Suprapubic skin (tissue), 4 donors: Measurements from ENCODE around the gene CAMLG. TPM values are rescaled to one million over a fixed set of nuclear protein-coding genes. Genes with fewer than 3 reads are reported as not detected.
A peak's percentile ranks its signal among the peaks of the same experiment; 100 is the strongest.
"Not testable (repeated sequence)": the region's sequence is repeated elsewhere in the genome, so short reads cannot be mapped to it uniquely, and the experiment has no call there.

Source experiments
- DNase-seq, 2 donors: peaks; one replicate each; pipeline ENCODE4 v3.0.0-alpha.2; 2019; ENCODE audit warnings: low spot score in 2 of 2
- H3K27ac ChIP-seq: fragments of 200-600 bp; sonication (generic); one replicate; pipeline ENCODE4 v1.5.1; 2019
- H3K27me3 ChIP-seq: fragments of 200-600 bp; sonication (generic); one replicate; pipeline ENCODE4 v1.5.1; 2019
- H3K36me3 ChIP-seq: fragments of 200-600 bp; sonication (generic); one replicate; pipeline ENCODE4 v1.5.1; 2019
- H3K4me1 ChIP-seq: fragments of 200-600 bp; sonication (generic); one replicate; pipeline ENCODE4 v1.5.1; 2019
- H3K4me3 ChIP-seq: fragments of 200-600 bp; sonication (generic); one replicate; pipeline ENCODE4 v1.5.1; 2019; ENCODE audit warnings: mild to moderate bottlenecking
- H3K9me3 ChIP-seq: fragments of 200-600 bp; sonication (generic); one replicate; pipeline ENCODE4 v1.5.1; 2019
- EP300 ChIP-seq: sonication (generic); formaldehyde crosslinking; IDR thresholded peaks from one replicate; pipeline ENCODE4 v1.6.1; 2017; ENCODE audit warnings: antibody characterized with exemption
- POLR2A ChIP-seq, 2 donors: fragments of 450-650 bp; IDR thresholded peaks; one replicate each; pipeline ENCODE4 v1.6.1; 2017; ENCODE audit warnings: antibody characterized with exemption in 2 of 2, mild to moderate bottlenecking in 2 of 2, moderate library complexity in 2 of 2
- POLR2AphosphoS5 ChIP-seq, 3 donors: sonication (generic); formaldehyde crosslinking; IDR thresholded peaks; one replicate each; pipeline ENCODE4 v1.6.1; 2017; ENCODE audit warnings: antibody characterized with exemption in 3 of 3
- WGBS: methylation state at CpG from one replicate; pipeline ENCODE4 v1.1.5; 2018; 5-methylcytosine and 5-hydroxymethylcytosine counted together
- total RNA-seq, 4 donors: library from RNA; depleted of rRNA; stranded (reverse); fragments of >200 nt; gene quantifications; one replicate each; pipeline ENCODE4 v1.1.0, GENCODE V29; 2016
- TF ChIP-seq, protein P1 (sequence below), 2 donors: fragments of 200-600 bp in 1 of 2; fragments of 450-650 bp in 1 of 2; sonication (generic) in 1 of 2; IDR thresholded peaks; one replicate each; pipeline ENCODE4 v1.5.1; 2016 to 2019; ENCODE audit warnings: antibody characterized with exemption in 2 of 2, mild to moderate bottlenecking in 1 of 2, moderate library complexity in 1 of 2

The CAMLG gene
- total RNA-seq, 4 donors from 2014 or later = 24.1 to 27.6 (median 25.9) TPM

DNA sequence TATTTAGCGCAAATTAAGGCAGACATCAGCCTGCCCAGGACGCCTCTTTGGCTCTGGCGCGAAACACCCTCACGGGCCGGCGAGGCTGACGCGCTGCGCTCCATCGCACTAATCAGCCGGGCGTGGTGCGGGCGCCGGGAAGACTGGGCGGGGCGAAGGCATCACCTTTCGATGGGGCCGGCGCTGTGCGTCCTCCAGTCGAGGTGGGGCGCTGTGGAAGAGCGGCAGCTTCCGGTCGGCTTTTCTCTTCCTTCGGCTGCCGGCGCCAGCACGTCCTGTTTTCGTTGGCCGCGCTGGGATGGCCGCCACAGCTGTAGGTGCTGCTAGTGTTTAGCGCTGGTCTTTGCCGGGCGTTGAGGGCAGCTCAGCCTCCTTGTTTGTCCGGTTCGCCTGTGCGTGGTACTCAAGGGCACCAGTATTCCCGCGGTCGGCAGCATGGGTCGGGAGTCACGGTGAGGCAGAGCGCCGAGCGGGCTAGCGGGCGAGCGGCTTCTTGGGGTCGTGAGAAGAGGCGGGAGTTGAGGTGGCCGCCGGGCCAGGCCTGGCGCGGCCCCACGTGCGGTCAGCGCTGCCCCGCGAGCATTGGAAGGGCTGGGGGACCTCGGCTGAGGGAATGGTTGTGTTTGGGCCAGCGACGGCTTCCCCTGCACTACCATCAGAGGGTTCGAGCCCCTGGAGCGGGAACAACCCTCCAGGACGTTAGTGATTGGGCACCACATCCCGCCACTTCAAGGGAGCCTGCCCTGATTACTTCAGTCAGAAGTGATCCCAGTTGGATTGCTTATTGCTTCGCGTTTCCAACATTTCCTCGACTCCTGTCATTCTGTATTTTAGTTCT, 20.4 kb downstream of the CAMLG start, which contains the start of gene DDX46:
Gene DDX46, plus strand, starts transcription at position 276 of the 838 bp plus-strand sequence. Its CDS starts 160 bp downstream, at position 436.
- peak; percentile 96 for DNase-seq
- Histone ChIP-seq H3K9me3 (no peaks in the 10 kb centered on the region), H3K4me1 (peaks cover 22% of the 10 kb centered on the region), H3K27me3 (no peaks in the 10 kb centered on the region), H3K27ac (peak within 1 kb of the TSS; percentile 82), H3K36me3 (peaks cover 2% of the 10 kb centered on the region), H3K4me3 (peak within 1 kb of the TSS; percentile 95)
- 0% methylated on average over 38 of the region's 73 CpGs for WGBS
- peak in 2 of 3 donors; percentile 61 to 76 for TF ChIP-seq POLR2AphosphoS5 (IDR thresholded peaks at IDR 0.05)
- no peak for TF ChIP-seq EP300
- TF ChIP-seq, protein P1, sequence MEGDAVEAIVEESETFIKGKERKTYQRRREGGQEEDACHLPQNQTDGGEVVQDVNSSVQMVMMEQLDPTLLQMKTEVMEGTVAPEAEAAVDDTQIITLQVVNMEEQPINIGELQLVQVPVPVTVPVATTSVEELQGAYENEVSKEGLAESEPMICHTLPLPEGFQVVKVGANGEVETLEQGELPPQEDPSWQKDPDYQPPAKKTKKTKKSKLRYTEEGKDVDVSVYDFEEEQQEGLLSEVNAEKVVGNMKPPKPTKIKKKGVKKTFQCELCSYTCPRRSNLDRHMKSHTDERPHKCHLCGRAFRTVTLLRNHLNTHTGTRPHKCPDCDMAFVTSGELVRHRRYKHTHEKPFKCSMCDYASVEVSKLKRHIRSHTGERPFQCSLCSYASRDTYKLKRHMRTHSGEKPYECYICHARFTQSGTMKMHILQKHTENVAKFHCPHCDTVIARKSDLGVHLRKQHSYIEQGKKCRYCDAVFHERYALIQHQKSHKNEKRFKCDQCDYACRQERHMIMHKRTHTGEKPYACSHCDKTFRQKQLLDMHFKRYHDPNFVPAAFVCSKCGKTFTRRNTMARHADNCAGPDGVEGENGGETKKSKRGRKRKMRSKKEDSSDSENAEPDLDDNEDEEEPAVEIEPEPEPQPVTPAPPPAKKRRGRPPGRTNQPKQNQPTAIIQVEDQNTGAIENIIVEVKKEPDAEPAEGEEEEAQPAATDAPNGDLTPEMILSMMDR (IDR thresholded peaks at IDR 0.05) = peak in 1 of 2 donors; percentile 84
- TF ChIP-seq POLR2A (IDR thresholded peaks at IDR 0.05) = peak in 1 of 2 donors; percentile 69

DNA sequence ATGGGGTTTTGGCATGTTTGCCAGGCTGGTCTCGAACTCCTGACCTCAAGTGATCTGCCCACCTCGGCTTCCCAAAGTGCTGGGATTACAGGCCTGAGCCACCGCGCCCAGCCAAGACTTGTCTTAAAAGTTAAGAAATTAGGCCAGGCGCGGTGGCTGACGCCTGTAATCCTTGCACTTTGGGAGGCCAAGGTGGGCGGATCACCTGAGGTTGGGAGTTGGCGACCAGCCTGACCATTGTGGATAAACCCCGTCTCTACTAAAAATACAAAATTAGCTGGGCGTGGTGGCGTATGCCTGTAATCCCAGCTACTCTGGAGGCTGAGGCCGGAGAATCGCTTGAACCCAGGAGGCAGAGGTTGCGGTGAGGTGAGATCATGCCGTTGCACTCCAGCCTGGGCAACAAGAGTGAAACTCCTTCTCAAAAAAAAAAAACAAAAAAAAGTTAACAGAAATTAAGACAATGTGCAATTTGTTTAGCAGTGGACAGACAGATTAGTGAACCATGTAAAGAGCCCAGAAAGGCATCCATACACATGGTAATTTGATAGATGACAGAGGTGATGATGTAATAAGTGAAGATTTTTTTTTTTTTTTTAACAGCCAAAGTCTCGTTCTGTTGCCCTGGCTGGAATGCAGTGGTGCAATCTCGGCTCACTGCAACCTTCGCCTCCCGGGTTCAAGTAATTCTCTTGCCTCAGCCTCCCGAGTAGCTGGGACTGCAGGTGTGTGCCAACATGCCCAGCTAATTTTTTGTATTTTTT, 29.4 kb downstream of the CAMLG start:
- peaks cover 87% of the 10 kb centered on the region for H3K36me3 ChIP-seq
- not testable (repeated sequence) for DNase-seq, H3K27ac ChIP-seq, H3K4me1 ChIP-seq, H3K27me3 ChIP-seq, H3K4me3 ChIP-seq, H3K9me3 ChIP-seq
- WGBS = 96% methylated on average over 21 of the region's 21 CpGs

DNA sequence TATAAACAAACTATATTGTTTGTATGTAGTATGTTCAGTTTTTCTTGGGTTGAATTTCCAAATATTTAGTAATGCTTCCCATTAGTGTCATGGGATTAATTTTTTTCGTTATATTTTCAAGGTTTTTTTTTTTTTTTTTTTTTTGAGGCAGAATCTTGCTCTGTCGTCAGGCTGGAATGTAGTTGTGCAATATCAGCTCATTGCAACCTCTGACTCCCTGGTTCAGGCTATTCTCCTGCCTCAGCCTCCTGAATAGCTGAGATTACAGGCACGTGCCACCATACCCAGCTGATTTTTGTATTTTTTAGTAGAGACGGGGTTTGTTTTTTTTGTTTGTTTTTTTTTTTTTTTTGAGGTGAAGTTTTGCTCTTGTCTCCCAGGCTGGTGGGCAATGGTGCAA, 30.9 kb downstream of the CAMLG start:
- peaks cover 95% of the 10 kb centered on the region for H3K36me3 ChIP-seq
- no peaks in the 10 kb centered on the region for H3K9me3 ChIP-seq
- 70% methylated on average over 4 of the region's 4 CpGs for WGBS
- no peak overlapping the region for H3K4me3 ChIP-seq
- TF ChIP-seq POLR2AphosphoS5 (IDR thresholded peaks at IDR 0.05) (no peak), EP300 (no peak), POLR2A (IDR thresholded peaks at IDR 0.05) (no peak)
- TF ChIP-seq, protein P1 (IDR thresholded peaks at IDR 0.05) = no peak
- DNase-seq = no peak
- H3K27ac ChIP-seq = no peak overlapping the region
- no peaks in the 10 kb centered on the region for H3K4me1 ChIP-seq
- H3K27me3 ChIP-seq = no peaks in the 10 kb centered on the region

DNA sequence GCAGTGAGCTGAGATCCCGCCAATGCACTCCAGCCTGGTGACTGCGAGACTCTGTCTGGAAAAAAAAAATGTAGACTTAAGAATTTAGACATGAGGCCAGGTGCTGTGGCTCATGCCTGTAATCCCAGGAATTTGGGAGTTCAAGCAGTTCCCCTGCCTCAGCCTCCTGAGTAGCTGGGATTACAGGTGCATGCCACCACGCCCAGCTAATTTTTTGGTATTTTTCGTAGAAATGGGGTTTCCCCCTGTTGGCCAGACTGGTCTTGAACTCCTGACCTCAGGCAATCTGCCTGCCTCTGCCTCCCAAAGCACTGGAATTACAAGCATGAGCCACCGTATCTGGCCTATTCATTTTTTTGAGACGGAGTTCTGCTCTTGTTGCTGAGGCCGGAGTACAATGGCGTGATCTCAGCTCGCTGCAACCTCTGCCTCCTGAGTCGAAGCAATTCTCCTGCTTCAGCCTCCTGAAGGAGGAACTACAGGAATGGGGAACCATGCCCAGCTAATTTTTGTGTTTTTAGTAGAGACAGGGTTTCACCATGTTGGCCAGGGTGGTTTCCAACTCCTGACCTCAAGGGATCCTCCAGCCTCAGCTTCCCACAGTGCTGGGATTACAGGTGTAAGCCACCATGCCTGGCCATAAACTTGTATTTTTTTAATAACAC, 34.2 kb downstream of the CAMLG start:
- H3K4me3 ChIP-seq = no peak overlapping the region
- H3K9me3 ChIP-seq = no peaks in the 10 kb centered on the region
- TF ChIP-seq POLR2AphosphoS5 (IDR thresholded peaks at IDR 0.05) = no peak
- no peak for TF ChIP-seq EP300
- TF ChIP-seq POLR2A (IDR thresholded peaks at IDR 0.05) = no peak
- no peaks in the 10 kb centered on the region for H3K4me1 ChIP-seq
- WGBS = 91% methylated on average over 10 of the region's 10 CpGs
- peaks cover 94% of the 10 kb centered on the region for H3K36me3 ChIP-seq
- H3K27me3 ChIP-seq = no peaks in the 10 kb centered on the region
- H3K27ac ChIP-seq = no peak overlapping the region
- no peak for DNase-seq

DNA sequence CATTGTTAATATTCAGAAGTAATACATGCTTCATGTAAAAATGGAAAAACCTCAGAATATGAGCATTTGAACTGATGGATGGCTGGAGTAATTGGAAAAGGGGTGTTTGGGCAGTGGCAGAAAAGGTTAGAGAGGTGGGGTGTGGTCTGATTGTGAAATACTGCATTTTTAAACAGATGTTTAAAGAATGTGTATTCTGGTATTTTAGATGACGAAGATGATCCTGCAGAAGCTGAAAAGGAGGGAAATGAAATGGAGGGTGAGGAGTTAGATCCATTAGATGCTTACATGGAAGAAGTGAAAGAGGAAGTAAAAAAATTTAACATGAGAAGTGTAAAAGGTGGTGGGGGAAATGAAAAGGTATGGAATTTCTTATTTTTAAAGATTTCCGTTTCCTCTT, 39.0 kb downstream of the CAMLG start:
- 93% methylated on average over 2 of the region's 2 CpGs for WGBS
- H3K36me3 ChIP-seq = peaks cover 96% of the 10 kb centered on the region
- no peaks in the 10 kb centered on the region for H3K9me3 ChIP-seq
- TF ChIP-seq EP300 (no peak), POLR2AphosphoS5 (IDR thresholded peaks at IDR 0.05) (no peak), POLR2A (IDR thresholded peaks at IDR 0.05) (no peak)
- TF ChIP-seq, protein P1 (IDR thresholded peaks at IDR 0.05) = no peak
- no peaks in the 10 kb centered on the region for H3K4me1 ChIP-seq
- H3K27me3 ChIP-seq = no peaks in the 10 kb centered on the region
- H3K4me3 ChIP-seq = no peak overlapping the region
- DNase-seq = no peak
- no peak overlapping the region for H3K27ac ChIP-seq
